GM12864 (cell line): ENCODE measurements around the gene CNIH3.

Experiments used
- DNase-seq: peaks from one replicate; pipeline ENCODE4 v3.0.0-alpha.2; 2011; ENCODE audit warnings: low read depth
- H3K4me3 ChIP-seq: 2 replicates; pipeline ENCODE4 v1.5.1; 2011; ENCODE audit warnings: mild to moderate bottlenecking, low read depth, low read length, control low read depth
- TF ChIP-seq, protein P1 (sequence below): IDR thresholded peaks from 2 replicates; pipeline ENCODE4 v1.5.1; 2011; ENCODE audit warnings: low read depth, mild to moderate bottlenecking, moderate library complexity, low read length, control low read depth, inconsistent platforms; ENCODE audit errors: missing control alignments

Gene CNIH3

DNA sequence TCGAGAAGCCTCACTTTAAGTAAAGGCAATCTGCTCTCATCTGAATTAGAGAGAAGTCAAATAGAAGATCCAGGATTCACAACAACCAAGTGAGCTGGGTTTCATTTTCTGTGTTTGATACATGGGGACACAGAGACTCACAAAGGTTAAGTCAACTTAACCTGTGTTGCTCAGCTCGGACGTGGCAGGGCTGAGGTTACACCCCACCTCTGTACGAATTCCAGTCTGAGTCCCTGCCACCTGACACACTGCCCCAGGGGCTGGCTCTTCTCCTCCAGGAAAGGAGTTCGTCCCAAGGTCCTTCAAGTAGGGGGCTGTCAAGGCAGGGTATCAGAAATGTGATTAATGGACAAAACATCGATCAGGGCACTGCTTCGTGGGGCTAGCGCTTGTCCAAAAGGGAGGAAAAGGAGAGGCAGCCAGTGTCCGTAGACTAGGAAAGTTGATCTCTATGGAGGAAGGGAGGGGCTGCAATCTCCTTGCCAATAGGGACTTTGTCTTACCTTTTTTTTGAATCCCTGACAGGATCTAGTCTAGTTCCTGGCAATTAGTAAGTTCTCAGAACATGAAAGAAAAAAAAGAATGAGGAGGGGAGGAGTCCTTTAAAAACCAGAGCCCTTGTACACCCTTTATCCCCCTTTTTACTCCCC, 116.4 kb downstream of the CNIH3 start:
- no peak for DNase-seq
- TF ChIP-seq, protein P1, sequence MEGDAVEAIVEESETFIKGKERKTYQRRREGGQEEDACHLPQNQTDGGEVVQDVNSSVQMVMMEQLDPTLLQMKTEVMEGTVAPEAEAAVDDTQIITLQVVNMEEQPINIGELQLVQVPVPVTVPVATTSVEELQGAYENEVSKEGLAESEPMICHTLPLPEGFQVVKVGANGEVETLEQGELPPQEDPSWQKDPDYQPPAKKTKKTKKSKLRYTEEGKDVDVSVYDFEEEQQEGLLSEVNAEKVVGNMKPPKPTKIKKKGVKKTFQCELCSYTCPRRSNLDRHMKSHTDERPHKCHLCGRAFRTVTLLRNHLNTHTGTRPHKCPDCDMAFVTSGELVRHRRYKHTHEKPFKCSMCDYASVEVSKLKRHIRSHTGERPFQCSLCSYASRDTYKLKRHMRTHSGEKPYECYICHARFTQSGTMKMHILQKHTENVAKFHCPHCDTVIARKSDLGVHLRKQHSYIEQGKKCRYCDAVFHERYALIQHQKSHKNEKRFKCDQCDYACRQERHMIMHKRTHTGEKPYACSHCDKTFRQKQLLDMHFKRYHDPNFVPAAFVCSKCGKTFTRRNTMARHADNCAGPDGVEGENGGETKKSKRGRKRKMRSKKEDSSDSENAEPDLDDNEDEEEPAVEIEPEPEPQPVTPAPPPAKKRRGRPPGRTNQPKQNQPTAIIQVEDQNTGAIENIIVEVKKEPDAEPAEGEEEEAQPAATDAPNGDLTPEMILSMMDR = no peak
- H3K4me3 ChIP-seq = no peak overlapping the region

DNA sequence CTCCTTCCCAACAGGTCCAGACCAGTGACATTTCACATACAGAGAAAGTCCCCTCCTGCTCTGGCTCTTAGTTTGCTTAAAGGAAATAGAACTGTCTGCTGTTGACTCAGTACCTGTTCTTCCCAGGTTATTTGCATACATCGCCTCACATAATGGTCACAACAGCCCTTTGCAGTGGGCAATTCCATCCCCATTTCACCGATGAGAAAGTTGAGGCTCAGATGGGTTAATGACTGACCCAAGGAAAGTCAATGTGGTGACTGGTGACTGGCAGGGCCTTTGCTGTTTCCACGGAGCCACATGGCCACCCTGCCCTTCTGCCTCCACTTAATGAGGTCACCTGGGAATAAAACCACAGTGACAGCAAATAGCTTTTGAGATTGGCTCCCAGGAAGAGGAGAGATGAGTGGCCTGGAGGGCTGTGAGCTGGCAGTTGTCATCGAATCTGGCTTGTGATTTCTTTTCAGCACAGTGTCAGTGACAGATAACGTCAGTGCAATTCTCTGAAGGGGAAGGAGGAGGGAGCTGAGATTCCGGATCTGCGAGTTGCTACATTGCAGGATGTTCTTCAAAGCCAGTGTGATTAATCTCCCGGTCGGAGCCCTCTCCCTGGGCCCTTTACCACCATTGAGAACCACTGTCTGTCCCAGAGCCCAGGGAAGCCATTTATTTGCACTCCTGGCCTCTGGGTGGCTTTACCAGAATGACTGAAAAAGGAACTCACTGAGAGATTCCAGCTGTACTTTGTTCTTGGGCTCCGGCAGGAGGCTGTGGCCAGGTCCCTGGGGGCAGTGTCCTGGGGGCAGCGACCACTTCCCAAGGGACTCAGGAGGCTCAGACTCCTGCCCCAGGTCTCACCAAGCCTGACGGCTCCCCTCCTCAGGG, 117.2 kb downstream of the CNIH3 start:
- no peak overlapping the region for H3K4me3 ChIP-seq
- TF ChIP-seq, protein P1 = peak; percentile 5
- no peak for DNase-seq

DNA sequence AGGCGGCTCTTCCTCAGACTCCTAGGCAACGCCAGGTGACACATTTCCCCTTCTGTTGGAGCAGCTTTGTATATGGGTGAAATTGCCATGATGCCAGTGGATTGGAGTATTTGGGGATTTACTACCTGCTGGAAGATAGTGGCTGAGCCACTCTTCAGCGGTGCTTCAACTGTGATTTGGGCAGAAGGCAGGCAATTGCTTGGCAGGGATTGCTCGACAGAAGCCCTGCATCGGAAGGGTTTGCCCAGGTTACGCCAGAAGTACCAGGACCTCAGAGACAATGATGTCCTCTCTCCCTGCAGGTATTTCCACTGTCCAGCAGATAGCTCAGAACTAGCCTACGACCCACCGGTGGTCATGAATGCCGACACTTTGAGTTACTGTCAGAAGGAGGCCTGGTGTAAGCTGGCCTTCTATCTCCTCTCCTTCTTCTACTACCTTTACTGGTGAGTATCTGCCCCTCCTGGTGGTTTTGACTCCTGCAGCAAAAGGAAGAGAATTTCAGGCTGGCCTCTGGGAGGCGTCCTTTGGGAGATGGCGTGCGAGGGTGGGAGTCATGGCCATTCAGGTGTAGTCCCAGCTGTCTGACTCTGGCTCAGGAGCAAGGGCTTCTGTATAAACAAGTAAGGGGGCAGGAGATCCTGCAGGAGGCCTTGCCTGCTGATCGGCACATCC, 118.3 kb downstream of the CNIH3 start:
- no peak overlapping the region for H3K4me3 ChIP-seq
- DNase-seq = no peak
- TF ChIP-seq, protein P1 = peak; percentile 32

DNA sequence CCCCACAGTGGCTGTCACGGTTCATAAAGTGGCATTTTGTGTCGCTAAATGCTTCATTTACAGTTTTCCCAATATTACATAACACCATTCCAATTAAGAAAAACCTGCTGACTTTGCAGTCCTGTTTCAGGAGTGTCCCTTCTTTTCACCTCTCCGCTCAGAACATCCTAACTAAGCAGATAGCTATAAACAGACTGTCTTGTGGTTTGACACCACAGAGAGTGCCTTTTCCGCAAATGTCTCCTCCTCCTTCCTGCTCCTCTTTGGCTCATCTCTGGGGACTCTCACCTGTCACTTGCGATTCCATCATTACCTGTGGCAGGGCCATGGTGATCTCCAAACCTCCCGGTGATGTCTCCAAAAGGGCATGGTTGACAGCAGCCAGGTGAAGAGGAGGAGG, 119.0 kb downstream of the CNIH3 start:
- H3K4me3 ChIP-seq = no peak overlapping the region
- TF ChIP-seq, protein P1 = no peak

DNA sequence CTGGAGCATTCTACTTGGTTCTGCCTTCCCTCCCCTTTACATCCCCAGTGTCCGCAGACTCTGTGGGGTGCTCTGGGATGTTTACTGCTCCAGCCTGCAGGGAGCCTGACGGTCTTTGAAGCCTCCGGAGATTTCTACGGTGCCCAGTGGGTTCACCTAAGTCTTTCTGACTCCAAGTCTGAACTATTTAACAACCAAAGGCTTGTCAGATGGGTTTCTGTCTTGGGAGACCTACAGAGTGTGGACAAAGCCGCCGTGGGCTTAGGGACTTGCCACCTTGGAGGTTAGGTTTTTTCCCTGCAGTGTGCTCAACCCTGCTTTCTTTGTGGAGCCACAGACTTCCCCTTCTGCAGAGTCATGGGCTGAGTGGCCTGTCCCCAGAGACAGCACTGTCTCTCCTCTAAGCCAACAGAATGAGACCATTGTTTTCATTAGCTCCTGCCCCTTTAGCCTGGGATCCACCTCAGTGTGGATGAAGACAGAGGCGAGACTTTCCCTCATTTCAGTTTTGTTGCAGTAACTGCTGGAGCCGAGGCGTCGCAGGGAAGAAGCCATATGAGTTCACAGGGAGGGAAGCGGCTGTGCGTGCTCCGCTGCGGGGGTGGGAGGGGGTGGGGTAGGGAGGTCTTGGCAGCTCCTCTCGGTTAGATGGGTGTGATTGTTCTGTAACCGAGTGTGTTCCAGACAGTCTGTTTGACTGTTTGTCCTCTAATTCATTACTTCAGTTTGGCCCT, 120.7 kb downstream of the CNIH3 start:
- no peak overlapping the region for H3K4me3 ChIP-seq
- DNase-seq = peak; percentile 50
- TF ChIP-seq, protein P1 = no peak

More for the DNA sequence above, 119.0 kb downstream of the CNIH3 start:
- no peak for DNase-seq

DNA sequence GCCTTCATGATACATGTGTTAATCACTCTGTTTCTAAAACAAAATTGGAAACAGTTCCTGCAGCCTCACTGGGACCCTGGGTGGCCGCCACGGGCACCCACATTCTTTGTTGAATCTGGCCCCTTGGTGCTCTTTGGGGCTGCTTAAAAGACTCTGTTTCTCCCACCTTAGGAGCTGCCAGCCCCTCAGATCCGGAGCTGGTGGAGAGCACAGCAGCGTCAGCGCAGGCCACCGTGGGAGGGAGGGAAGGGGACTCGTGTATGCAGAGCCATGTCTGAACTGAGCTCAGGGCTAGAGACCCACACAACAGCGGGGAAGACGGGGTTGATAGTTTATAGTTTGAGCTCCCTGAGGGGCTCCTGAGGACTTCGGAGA, 121.2 kb downstream of the CNIH3 start:
- no peak overlapping the region for H3K4me3 ChIP-seq
- DNase-seq = no peak
- TF ChIP-seq, protein P1 = no peak
